GM23248 (cell line): ENCODE data around the gene TFDP3. TPM values are rescaled to one million over a fixed set of nuclear protein-coding genes. Genes with fewer than 3 reads are reported as not detected.

Experiments used
- DNase-seq: peaks from one replicate; pipeline ENCODE4 v3.0.0-alpha.2; 2015
- H2AFZ ChIP-seq: fragments of 200-600 bp; sonication (generic); 2 replicates; pipeline ENCODE4 v1.6.1; 2016; ENCODE audit warnings: antibody characterized with exemption
- H3F3A ChIP-seq: fragments of 200-600 bp; sonication (generic); 2 replicates; pipeline ENCODE4 v1.6.1; 2016; ENCODE audit warnings: mild to moderate bottlenecking, antibody characterized with exemption, mixed run types; ENCODE audit not compliant: insufficient read depth
- H3K27ac ChIP-seq: fragments of 200-600 bp; sonication (generic); 2 replicates; pipeline ENCODE4 v1.5.1; 2016; ENCODE audit warnings: mild to moderate bottlenecking
- H3K27me3 ChIP-seq: fragments of 200-600 bp; sonication (generic); replicated peaks from 2 replicates; pipeline ENCODE4 v1.6.1; 2016; ENCODE audit warnings: mild to moderate bottlenecking; ENCODE audit not compliant: insufficient read depth
- H3K36me3 ChIP-seq: fragments of 200-600 bp; sonication (generic); 2 replicates; pipeline ENCODE4 v1.6.1; 2016; ENCODE audit warnings: low read depth, mild to moderate bottlenecking
- H3K4me1 ChIP-seq: fragments of 200-600 bp; sonication (generic); 2 replicates; pipeline ENCODE4 v1.6.1; 2016; ENCODE audit warnings: mild to moderate bottlenecking; ENCODE audit not compliant: insufficient read depth
- H3K4me2 ChIP-seq: fragments of 200-600 bp; sonication (generic); one replicate; pipeline ENCODE4 v1.6.1; 2016; ENCODE audit warnings: mild to moderate bottlenecking; ENCODE audit not compliant: unreplicated experiment
- H3K4me3 ChIP-seq: fragments of 200-600 bp; sonication (generic); 2 replicates; pipeline ENCODE4 v1.5.1; 2016; ENCODE audit warnings: mild to moderate bottlenecking
- H3K79me2 ChIP-seq: fragments of 200-600 bp; sonication (generic); 2 replicates; pipeline ENCODE4 v1.6.1; 2016; ENCODE audit warnings: mild to moderate bottlenecking; ENCODE audit not compliant: insufficient read depth
- H3K9ac ChIP-seq: fragments of 200-600 bp; sonication (generic); 2 replicates; pipeline ENCODE4 v1.6.1; 2016; ENCODE audit warnings: mild to moderate bottlenecking
- H3K9me2 ChIP-seq: fragments of 200-600 bp; sonication (generic); 2 replicates; pipeline ENCODE4 v1.6.1; 2016; ENCODE audit warnings: mixed run types, mild to moderate bottlenecking, moderate library complexity; ENCODE audit not compliant: insufficient read depth
- H3K9me3 ChIP-seq: fragments of 200-600 bp; sonication (generic); one replicate; pipeline ENCODE4 v1.6.1; 2017; ENCODE audit warnings: low read depth
- H4K20me1 ChIP-seq: fragments of 200-600 bp; sonication (generic); 2 replicates; pipeline ENCODE4 v1.6.0; 2016; ENCODE audit not compliant: insufficient read depth
- EZH2 ChIP-seq: fragments of 200-600 bp; sonication (generic); IDR thresholded peaks from 2 replicates; pipeline ENCODE4 v1.6.1; 2018; ENCODE audit warnings: antibody characterized with exemption, mild to moderate bottlenecking; ENCODE audit not compliant: insufficient read depth, poor library complexity, severe bottlenecking
- EZH2phosphoT487 ChIP-seq: fragments of 200-600 bp; sonication (generic); IDR thresholded peaks from 2 replicates; pipeline ENCODE4 v1.6.1; 2018; ENCODE audit warnings: antibody characterized with exemption, moderate library complexity, mild to moderate bottlenecking, low read depth; ENCODE audit not compliant: insufficient read depth
- WGBS, 2 experiments: methylation state at CpG; one replicate each; pipeline ENCODE4 v1.1.6; 2015 to 2017; ENCODE audit warnings: low lambda C conversion rate in 2 of 2, low coverage in 1 of 2; ENCODE audit errors: missing lambda C conversion rate in 2 of 2; 5-methylcytosine and 5-hydroxymethylcytosine counted together
- in situ Hi-C: fragments of 300-500 bp; cut with MboI; formaldehyde crosslinking; loops from 2 replicates; pipeline ENCODE4 v1.15.0; 2020
- polyA plus RNA-seq: library from polyadenylated mRNA; unstranded; fragments of >200 nt; fragmentation: Nextera tagmentation; extraction: Ambion mirVana; gene quantifications from 2 replicates; pipeline ENCODE4 v1.2.1, GENCODE V29; 2016
- small RNA-seq: library from RNA; depleted of rRNA; stranded (forward); fragments of <200 nt; gene quantifications from one replicate; pipeline ENCODE3, GENCODE V24; 2014; ENCODE audit warnings: low read depth, low replicate concordance
- total RNA-seq: library from RNA; depleted of rRNA; stranded (reverse); fragments of >200 nt; shearing (Covaris generic); gene quantifications from 2 replicates; pipeline ENCODE4 v1.2.3, GENCODE V29; 2014; rRNA removed

The TFDP3 gene
- total and polyA plus RNA-seq, 2 experiments from 2014 or later = not detected

- Histone ChIP-seq H3K4me2 (no peak overlapping the region), H3K79me2 (no peaks in the 10 kb centered on the region), H3K9ac (no peak overlapping the region), H3K4me1 (no peaks in the 10 kb centered on the region), H3K27me3 (no peaks in the 10 kb centered on the region), H2AFZ (no peak overlapping the region), H3K36me3 (no peaks in the 10 kb centered on the region), H4K20me1 (no peaks in the 10 kb centered on the region), H3K9me3 (no peaks in the 10 kb centered on the region), H3K9me2 (no peaks in the 10 kb centered on the region), H3K27ac (no peak overlapping the region), H3K4me3 (no peak overlapping the region), H3F3A (no peaks in the 10 kb centered on the region)
- in situ Hi-C loops = no loop called here
- TF ChIP-seq EZH2phosphoT487 (no peak), EZH2 (no peak)
- WGBS, 2 experiments = 0% methylated on average over 1 to 2 of the region's 2 CpGs
- no peak for DNase-seq
Observed at GRCh38 chrX:133175605-133176004, 42.5 kb downstream of the TFDP3 start.

GRCh38 chrX:133175162-133175561 lies 43.0 kb downstream of the TFDP3 start:
- DNase-seq = no peak
- H3K9ac ChIP-seq = no peak overlapping the region
- WGBS, 2 experiments = 28 to 33% methylated on average over 2 of the region's 2 CpGs
- no peaks in the 10 kb centered on the region for H3K9me3 ChIP-seq
- in situ Hi-C loops = no loop called here
- H3K27me3 ChIP-seq = no peaks in the 10 kb centered on the region
- no peak overlapping the region for H2AFZ ChIP-seq
- H3K36me3 ChIP-seq = no peaks in the 10 kb centered on the region
- H3K27ac ChIP-seq = no peak overlapping the region
- no peaks in the 10 kb centered on the region for H3K4me1 ChIP-seq
- no peak overlapping the region for H3K4me3 ChIP-seq
- TF ChIP-seq EZH2 = no peak
- TF ChIP-seq EZH2phosphoT487 = no peak
- H3F3A ChIP-seq = no peaks in the 10 kb centered on the region
- no peaks in the 10 kb centered on the region for H3K79me2 ChIP-seq
- no peak overlapping the region for H3K4me2 ChIP-seq
- no peaks in the 10 kb centered on the region for H3K9me2 ChIP-seq
- H4K20me1 ChIP-seq = no peaks in the 10 kb centered on the region

GRCh38 chrX:133171962-133172708 lies 46.0 kb downstream of the TFDP3 start:
- no peaks in the 10 kb centered on the region for H3K36me3 ChIP-seq
- no peaks in the 10 kb centered on the region for H3K9me2 ChIP-seq
- H2AFZ ChIP-seq = no peak overlapping the region
- TF ChIP-seq EZH2 (no peak), EZH2phosphoT487 (no peak)
- no peaks in the 10 kb centered on the region for H3F3A ChIP-seq
- H3K79me2 ChIP-seq = no peaks in the 10 kb centered on the region
- in situ Hi-C loops = no loop called here
- no peak overlapping the region for H3K27ac ChIP-seq
- H3K4me2 ChIP-seq = no peak overlapping the region
- no peaks in the 10 kb centered on the region for H3K4me1 ChIP-seq
- WGBS, 2 experiments = 0 to 14% methylated on average over 1 of the region's 1 CpG
- H3K9ac ChIP-seq = no peak overlapping the region
- no peak overlapping the region for H3K4me3 ChIP-seq
- DNase-seq = peak; percentile 16
- no peaks in the 10 kb centered on the region for H3K9me3 ChIP-seq
- no peaks in the 10 kb centered on the region for H4K20me1 ChIP-seq
- no peaks in the 10 kb centered on the region for H3K27me3 ChIP-seq

Small RNA genes within 50 kb of the gene (small RNA-seq; reads per million reads assigned to genes)
- not detected for gene RNU1-115P

Other genes starting within 250 kb of the TFDP3 start
- not detected in 2 replicates for gene USP26, start 121.2 kb downstream of the TFDP3 start, total RNA-seq
- not detected in 2 replicates for gene USP26, start 121.2 kb downstream of the TFDP3 start, polyA plus RNA-seq
- gene GPC4, start 197.1 kb upstream of the TFDP3 start, total RNA-seq = 1.9 and 2.5 TPM in 2 replicates
- 6.4 and 7.0 TPM in 2 replicates for gene GPC4, start 197.1 kb upstream of the TFDP3 start, polyA plus RNA-seq